HG03039 (cell line): ENCODE results near the gene AUTS2.
"Not testable (repeated sequence)": the region's sequence is repeated elsewhere in the genome, so short reads cannot be mapped to it uniquely, and the experiment has no call there.

Experiments used
- ATAC-seq: cut with Tn5 transposase; IDR thresholded peaks from one replicate; pipeline ENCODE4 v1.9.1; 2021; ENCODE audit warnings: mild to moderate bottlenecking, moderate library complexity; ENCODE audit not compliant: unreplicated experiment

The AUTS2 gene

GRCh38 chr7:69778138-69778537 is 179.9 kb downstream of the AUTS2 start:
- no peak for ATAC-seq

GRCh38 chr7:69780379-69780778 is 182.1 kb downstream of the AUTS2 start:
- no peak for ATAC-seq

GRCh38 chr7:69781412-69781846 is 183.2 kb downstream of the AUTS2 start:
- ATAC-seq = no peak

GRCh38 chr7:69782917-69783684 is 184.8 kb downstream of the AUTS2 start:
- no peak for ATAC-seq

GRCh38 chr7:69786130-69786529 is 187.9 kb downstream of the AUTS2 start:
- not testable (repeated sequence) for ATAC-seq

GRCh38 chr7:69786730-69787395 is 188.6 kb downstream of the AUTS2 start:
- ATAC-seq = no peak

GRCh38 chr7:69787736-69788431 is 189.6 kb downstream of the AUTS2 start:
- ATAC-seq = no peak

GRCh38 chr7:69789563-69789962 is 191.3 kb downstream of the AUTS2 start:
- no peak for ATAC-seq

GRCh38 chr7:69790977-69791724 is 192.9 kb downstream of the AUTS2 start:
- ATAC-seq = no peak

- no peak for ATAC-seq
These were observed 193.5 kb downstream of the AUTS2 start for GRCh38 chr7:69791739-69792138.

- no peak for ATAC-seq
These were observed 197.7 kb downstream of the AUTS2 start for GRCh38 chr7:69795932-69796331.

- no peak for ATAC-seq
These were observed 198.1 kb downstream of the AUTS2 start for GRCh38 chr7:69796416-69796815.

- ATAC-seq = no peak
These were observed 200.9 kb downstream of the AUTS2 start for GRCh38 chr7:69799048-69799697.

GRCh38 chr7:69799990-69800389 is 201.7 kb downstream of the AUTS2 start:
- ATAC-seq = no peak

GRCh38 chr7:69800495-69800894 is 202.2 kb downstream of the AUTS2 start:
- no peak for ATAC-seq

GRCh38 chr7:69801729-69802682 is 203.7 kb downstream of the AUTS2 start:
- ATAC-seq = no peak

- peak; percentile 86 for ATAC-seq
These were observed 205.6 kb downstream of the AUTS2 start for GRCh38 chr7:69803699-69804516.

GRCh38 chr7:69804962-69805361 is 206.7 kb downstream of the AUTS2 start:
- no peak for ATAC-seq

- no peak for ATAC-seq
These were observed 210.1 kb downstream of the AUTS2 start for GRCh38 chr7:69808391-69808790.
